Mononuclear cell (primary cell): ENCODE data around the gene UPF1. TPM values are rescaled to one million over a fixed set of nuclear protein-coding genes. Genes with fewer than 3 reads are reported as not detected.
"Not testable (repeated sequence)": the region's sequence is repeated elsewhere in the genome, so short reads cannot be mapped to it uniquely, and the experiment has no call there.

Experiments used
- H3K27me3 ChIP-seq: 2 replicates; pipeline ENCODE4 v1.6.0; 2011; ENCODE audit warnings: low read length, control low read depth; ENCODE audit not compliant: insufficient read depth
- H3K4me1 ChIP-seq: 2 replicates; pipeline ENCODE4 v1.5.1; 2011; ENCODE audit warnings: mild to moderate bottlenecking, low read length, control low read depth; ENCODE audit not compliant: insufficient read depth
- H3K4me3 ChIP-seq: 2 replicates; pipeline ENCODE4 v1.5.1; 2011; ENCODE audit warnings: mild to moderate bottlenecking, low read length, moderate library complexity
- H3K9me3 ChIP-seq: 2 replicates; pipeline ENCODE4 v1.5.1; 2011; ENCODE audit warnings: low read depth, mild to moderate bottlenecking, control low read depth, low read length
- total RNA-seq: library from RNA; depleted of rRNA; stranded (reverse); fragments of >200 nt; gene quantifications from one replicate; pipeline ENCODE4 v1.2.3, GENCODE V29; 2012

UPF1 gene
- total RNA-seq, 1 donor = 66.1 TPM

DNA sequence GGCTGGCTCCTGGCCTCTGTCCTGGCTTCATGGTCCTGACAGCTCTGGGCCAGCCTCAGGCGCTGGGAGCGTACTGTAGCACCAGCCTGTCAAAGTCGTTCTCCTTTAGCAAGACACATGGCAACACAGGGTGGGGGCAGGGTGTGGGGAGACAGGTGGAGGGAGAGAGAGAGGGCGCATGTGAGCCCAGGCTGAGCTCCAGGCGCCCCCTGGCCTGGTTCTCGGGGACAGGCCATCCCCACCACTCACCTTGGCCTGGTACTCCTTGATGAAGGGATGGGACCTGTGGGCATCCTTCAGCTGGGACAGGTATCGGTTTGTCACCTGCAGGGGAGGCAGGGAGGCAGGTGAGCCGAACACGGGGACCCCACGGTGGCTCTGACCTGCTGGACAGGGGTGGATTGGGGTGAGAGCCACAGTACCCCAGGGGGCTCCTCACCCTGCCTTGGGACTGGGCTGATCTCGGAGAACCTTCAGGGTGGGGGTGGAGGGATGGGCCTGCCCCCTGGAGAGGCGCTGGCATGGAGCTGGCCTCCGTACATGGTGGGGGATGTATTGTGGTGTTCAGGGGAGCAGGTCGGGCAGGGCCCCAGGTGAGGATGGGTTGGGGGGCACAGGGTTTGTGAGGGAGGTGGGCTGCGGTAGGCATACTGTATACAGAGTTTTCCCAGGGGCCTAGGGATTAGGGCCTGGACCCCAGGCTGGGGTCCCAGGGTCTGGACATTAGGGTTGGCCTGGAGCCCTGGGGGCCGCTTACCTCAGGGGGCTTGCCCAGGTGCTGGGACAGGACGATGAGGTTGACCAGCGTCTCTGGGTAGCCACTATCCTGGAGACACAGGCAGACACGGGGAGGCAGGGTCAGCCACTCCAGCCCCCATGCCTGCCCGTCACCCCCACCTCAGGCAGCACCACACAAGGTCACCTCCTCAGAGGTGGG, 68.1 kb downstream of the UPF1 start:
- H3K4me3 ChIP-seq = no peak overlapping the region

DNA sequence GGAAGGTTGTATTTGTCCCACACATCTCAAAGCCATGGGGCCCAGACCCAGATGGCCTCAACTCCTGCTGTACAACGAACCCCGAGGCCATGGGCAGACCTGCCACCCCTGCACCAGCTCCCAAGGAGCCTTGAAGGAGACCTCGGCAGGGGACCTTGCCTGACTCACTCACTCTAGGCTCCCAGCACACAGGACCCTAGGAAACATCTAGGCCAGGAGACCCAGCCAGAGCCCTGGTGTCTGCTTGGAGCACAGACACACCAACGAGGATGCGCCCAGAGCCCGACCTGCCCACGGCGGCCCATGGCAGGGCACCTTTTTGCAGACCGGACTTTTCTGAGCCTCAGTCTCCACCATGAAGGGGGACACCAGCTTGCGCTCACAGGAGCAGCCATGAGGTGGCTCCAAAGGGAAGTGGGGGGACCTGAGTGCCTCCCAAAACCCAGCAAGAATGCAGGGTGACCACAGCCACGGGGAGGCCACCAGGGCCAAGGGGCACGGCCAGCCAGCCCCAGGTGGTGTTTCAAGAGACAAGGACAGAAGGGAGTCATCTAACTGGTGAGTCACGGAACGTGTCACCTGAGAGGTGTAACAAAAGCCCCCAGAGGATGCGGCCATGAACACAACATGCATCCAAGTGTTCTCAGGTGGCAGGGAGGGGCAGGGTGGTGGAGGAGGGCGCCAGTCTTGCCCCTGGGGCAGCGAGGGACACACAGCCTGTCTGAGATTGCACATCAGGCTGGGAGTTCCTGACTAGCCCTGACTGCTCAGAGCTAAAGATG, 69.1 kb downstream of the UPF1 start:
- H3K27me3 ChIP-seq = peaks cover 4% of the 10 kb centered on the region
- no peak overlapping the region for H3K4me3 ChIP-seq
- H3K9me3 ChIP-seq = no peaks in the 10 kb centered on the region
- H3K4me1 ChIP-seq = no peaks in the 10 kb centered on the region

More for the DNA sequence above, 68.1 kb downstream of the UPF1 start:
- Histone ChIP-seq H3K27me3 (peaks cover 10% of the 10 kb centered on the region), H3K9me3 (no peaks in the 10 kb centered on the region), H3K4me1 (peaks cover 7% of the 10 kb centered on the region)

- no peaks in the 10 kb centered on the region for H3K4me1 ChIP-seq
- no peaks in the 10 kb centered on the region for H3K9me3 ChIP-seq
- no peak overlapping the region for H3K4me3 ChIP-seq
- peaks cover 2% of the 10 kb centered on the region for H3K27me3 ChIP-seq
Observed at GRCh38 chr19:18901491-18901890, 69.7 kb downstream of the UPF1 start.

DNA sequence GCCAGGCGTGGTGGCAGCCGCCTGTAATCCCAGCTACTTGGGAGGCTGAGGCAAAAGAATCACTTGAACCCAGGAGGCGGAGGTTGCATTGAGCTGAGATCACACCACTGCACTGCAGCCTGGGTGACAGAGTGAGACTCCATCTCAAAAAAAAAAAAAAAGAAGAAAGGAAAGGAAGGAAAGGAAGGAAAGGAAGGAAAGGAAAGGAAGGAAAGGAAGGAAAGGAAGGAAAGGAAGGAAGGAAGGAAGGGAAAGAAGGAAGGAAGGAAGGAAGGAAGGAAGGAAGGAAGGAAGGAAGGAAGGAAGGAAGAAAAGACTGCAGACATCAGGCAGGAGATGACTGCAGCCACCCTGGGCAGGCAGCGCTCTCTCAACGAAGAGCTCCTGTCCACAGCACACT, 70.8 kb downstream of the UPF1 start:
- H3K27me3 ChIP-seq, H3K9me3 ChIP-seq, H3K4me1 ChIP-seq, H3K4me3 ChIP-seq: not testable (repeated sequence)

DNA sequence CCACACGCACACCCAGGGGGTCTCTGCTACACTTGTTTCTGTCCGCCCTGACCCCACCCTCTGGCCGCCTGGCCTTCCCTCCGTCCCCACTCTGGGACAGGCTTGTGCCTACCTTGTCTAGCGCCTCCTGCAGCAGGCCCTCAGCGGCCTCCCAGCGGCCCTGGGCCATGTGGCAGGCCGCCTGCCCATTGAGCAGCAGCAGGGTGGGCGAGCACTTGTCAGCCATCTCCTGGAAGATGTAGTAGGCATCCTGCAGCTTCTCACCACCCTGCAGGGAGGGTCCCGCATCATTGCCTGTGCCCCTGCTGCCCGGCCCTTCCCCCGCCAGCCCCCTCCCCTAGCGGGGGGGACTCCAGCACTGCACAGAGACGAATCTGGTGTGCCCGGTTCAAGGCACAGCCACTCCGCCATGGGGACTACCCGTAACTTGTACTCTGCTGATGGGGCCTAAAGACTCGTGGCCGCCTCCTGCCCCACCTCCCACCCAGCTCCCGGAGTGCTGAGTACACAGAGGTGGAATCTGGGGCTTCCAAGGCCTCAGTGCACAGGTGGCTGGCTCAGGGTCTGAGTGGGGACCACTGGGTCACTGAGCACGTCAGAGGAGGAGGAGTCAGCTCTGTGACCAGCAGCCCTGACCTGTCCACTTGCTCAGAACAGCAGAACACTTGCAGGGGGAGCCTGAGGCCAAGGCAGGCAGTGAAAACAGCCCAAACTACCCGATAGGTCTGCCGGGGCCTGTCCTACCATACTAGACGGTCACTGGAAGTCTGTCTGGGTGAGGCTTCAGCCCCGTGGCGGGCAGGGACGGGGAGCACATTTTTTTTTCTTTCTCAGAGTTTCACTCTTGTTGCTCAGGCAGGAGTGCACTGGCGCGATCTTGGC, 71.6 kb downstream of the UPF1 start:
- Histone ChIP-seq H3K4me3 (no peak overlapping the region), H3K27me3 (no peaks in the 10 kb centered on the region), H3K9me3 (no peaks in the 10 kb centered on the region), H3K4me1 (no peaks in the 10 kb centered on the region)

- Histone ChIP-seq H3K9me3 (no peaks in the 10 kb centered on the region), H3K4me3 (no peak overlapping the region), H3K27me3 (no peaks in the 10 kb centered on the region), H3K4me1 (no peaks in the 10 kb centered on the region)
Observed at GRCh38 chr19:18904334-18905057, 72.7 kb downstream of the UPF1 start.

- Histone ChIP-seq H3K4me1 (no peaks in the 10 kb centered on the region), H3K4me3 (no peak overlapping the region), H3K9me3 (no peaks in the 10 kb centered on the region), H3K27me3 (no peaks in the 10 kb centered on the region)
Observed at GRCh38 chr19:18905058-18905456, 73.3 kb downstream of the UPF1 start.

DNA sequence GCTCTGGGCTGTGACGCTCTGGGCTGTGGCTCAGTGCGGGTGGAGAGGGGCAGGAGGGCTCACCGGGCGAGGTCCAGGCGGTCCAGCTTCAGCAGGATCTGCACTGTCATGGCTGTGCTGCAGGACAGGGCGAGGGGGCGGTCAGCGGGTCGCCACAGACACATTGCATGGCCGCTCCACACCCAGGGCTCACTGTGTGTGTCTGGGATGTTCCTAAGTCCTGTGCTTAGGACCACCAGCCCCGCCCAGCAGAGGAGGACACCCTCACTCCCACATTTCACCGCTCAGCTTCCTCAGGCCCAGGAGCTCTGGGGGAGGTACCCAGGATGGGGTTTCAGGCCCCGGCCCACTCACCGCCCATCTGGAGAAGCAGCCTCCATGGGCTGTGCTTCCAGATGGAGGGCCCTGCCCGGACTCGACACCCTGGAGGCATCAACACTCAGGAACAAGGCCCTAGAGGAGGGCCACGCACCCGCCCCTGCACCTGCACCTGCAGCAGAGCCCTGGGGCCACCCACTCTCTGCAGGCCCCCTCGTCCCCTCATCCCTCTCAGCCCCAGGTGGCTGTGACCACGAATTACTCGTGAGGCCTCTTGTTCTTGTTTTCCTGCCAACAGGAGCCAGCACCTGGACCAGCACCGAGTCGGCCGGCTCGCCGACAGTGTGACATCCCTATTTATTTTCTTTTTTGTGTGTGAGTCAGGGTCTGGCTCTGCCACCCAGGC, 73.9 kb downstream of the UPF1 start:
- no peak overlapping the region for H3K4me3 ChIP-seq
- H3K27me3 ChIP-seq = no peaks in the 10 kb centered on the region
- H3K4me1 ChIP-seq = no peaks in the 10 kb centered on the region
- H3K9me3 ChIP-seq = no peaks in the 10 kb centered on the region

- Histone ChIP-seq H3K9me3 (no peaks in the 10 kb centered on the region), H3K27me3 (no peaks in the 10 kb centered on the region), H3K4me1 (no peaks in the 10 kb centered on the region), H3K4me3 (no peak overlapping the region)
Observed at GRCh38 chr19:18906605-18907519, 75.1 kb downstream of the UPF1 start.

DNA sequence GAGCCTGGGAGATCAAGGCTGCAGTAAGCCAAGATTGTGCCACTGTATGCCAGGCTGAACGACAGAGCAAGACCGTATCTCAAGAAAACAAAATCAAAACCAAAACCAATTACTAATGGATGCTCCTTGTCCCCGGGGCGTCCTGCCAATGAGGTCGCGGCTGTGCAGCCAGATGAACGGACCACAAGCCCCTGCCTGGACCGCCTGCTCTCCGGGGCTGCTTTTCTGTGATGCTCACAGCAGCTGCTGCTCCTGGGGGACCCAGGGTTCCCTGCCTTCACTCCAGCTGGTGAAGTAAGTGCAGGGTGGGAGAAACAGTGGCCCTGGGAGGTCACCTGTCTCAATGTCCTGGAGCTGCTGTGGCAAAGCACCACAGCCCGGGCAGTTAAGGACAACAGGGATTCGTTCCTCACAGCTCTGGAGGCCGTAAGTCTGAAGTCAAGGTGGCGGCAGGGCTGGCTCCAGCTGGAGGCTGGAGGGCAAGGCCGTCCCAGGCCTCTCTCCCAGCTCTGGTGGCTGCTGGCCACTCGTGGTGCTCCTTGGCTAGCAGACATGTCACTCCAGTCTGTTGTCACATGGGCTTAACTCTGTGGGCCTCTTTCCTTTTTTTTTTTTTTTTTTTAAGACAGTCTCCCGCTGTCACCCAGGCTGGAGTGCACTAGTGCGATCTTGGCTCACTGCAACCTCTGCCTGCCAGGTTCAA, 77.3 kb downstream of the UPF1 start:
- Histone ChIP-seq H3K27me3 (no peaks in the 10 kb centered on the region), H3K4me1 (no peaks in the 10 kb centered on the region), H3K4me3 (no peak overlapping the region), H3K9me3 (no peaks in the 10 kb centered on the region)

DNA sequence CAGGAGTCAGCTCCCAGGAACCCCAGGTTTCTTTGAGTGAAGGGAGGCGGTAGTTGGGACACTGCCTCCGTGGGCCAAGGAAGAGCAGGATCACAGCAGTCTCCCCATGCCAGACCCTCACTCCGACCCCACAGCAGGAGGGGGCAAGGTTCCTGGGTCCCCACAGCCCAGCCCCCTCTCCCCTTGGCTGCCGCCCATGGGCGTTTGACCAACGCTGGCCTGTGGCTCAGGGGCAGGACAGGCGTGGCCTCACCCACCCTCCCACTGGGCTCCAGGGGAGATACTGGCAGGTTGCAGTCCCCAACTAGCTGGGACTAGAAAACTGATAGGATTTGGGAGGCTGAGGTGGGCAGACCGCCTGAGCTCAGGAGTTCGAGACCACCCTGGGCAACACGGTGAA, 78.3 kb downstream of the UPF1 start:
- H3K4me3 ChIP-seq = no peak overlapping the region
- no peaks in the 10 kb centered on the region for H3K9me3 ChIP-seq
- H3K4me1 ChIP-seq = no peaks in the 10 kb centered on the region
- no peaks in the 10 kb centered on the region for H3K27me3 ChIP-seq

DNA sequence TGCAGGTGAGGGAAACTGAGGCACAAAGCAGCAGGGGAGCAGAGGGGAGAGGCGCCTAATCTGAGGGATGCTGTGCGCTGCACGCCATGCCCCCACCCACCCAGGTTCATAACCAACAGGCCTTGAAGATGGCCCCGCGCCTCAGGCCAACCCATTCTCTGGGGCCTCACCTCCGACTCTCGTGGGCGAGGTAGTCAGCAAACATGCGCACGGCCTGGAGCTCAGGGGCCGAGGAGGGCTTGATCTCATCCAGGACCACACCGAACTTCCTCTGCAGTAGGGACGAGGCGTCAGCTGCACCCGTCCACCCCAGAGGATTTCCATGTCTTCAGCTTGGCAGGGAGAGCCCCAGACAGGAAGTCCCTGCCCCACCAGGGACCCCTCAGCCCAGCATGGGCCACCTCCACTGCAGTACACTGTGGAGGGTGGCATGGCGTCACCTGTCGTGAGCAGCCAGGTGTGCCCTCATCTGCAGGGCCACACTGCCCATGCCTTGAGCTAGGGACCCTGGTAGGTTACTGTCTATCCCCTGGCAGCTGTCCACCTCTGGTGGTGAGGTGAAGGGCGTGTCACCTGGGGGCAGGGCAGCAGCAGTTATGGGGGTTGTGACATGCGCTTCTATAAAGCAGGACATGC, 79.2 kb downstream of the UPF1 start:
- no peaks in the 10 kb centered on the region for H3K27me3 ChIP-seq
- H3K4me1 ChIP-seq = no peaks in the 10 kb centered on the region
- no peak overlapping the region for H3K4me3 ChIP-seq
- no peaks in the 10 kb centered on the region for H3K9me3 ChIP-seq
